ENCODE data around the gene SLIT2.

SLIT2 gene

DNA sequence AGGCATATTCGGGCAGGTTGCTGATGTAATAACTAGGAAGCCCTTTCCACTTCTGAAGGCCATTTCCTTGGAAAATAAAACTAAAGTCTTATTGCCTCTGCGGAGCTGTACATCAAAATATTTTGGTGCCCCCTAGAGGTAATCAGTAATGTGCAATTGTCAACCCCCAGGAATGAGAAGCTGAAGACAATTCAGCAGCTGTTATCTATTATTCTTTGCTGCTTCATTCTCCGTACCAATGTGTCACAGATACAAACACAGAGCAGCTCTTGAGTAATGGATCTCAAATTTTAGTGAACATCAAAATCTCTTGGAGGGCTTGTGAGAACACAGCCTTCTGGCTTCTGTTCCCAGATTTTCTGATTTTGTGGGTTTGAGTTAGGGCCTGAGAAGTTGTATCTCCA, 3.5 kb upstream of the SLIT2 start:
- no peaks in the 10 kb centered on the region for H3K79me2 ChIP-seq (ENCODE audit: insufficient read depth, low read length)
- no peaks in the 10 kb centered on the region for H3F3A ChIP-seq (ENCODE audit: low read depth)
- H3K9me3 ChIP-seq (ENCODE audit: insufficient read depth, low read depth, low read length): no peaks in the 10 kb centered on the region
- H3K36me3 ChIP-seq (ENCODE audit: insufficient read depth, low read length): no peaks in the 10 kb centered on the region
- TF ChIP-seq, protein P1, sequence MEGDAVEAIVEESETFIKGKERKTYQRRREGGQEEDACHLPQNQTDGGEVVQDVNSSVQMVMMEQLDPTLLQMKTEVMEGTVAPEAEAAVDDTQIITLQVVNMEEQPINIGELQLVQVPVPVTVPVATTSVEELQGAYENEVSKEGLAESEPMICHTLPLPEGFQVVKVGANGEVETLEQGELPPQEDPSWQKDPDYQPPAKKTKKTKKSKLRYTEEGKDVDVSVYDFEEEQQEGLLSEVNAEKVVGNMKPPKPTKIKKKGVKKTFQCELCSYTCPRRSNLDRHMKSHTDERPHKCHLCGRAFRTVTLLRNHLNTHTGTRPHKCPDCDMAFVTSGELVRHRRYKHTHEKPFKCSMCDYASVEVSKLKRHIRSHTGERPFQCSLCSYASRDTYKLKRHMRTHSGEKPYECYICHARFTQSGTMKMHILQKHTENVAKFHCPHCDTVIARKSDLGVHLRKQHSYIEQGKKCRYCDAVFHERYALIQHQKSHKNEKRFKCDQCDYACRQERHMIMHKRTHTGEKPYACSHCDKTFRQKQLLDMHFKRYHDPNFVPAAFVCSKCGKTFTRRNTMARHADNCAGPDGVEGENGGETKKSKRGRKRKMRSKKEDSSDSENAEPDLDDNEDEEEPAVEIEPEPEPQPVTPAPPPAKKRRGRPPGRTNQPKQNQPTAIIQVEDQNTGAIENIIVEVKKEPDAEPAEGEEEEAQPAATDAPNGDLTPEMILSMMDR (conservative IDR thresholded peaks at IDR 0.05; ENCODE audit: low read length): peak; percentile 69
- TF ChIP-seq EZH2phosphoT487 (IDR thresholded peaks at IDR 0.05; ENCODE audit: borderline replicate concordance): no peak
- no peak overlapping the region for H3K4me2 ChIP-seq (ENCODE audit: low read depth, low read length, poor library complexity, severe bottlenecking)
- no peaks in the 10 kb centered on the region for H3K27me3 ChIP-seq (ENCODE audit: insufficient read depth, low read length, poor library complexity, severe bottlenecking)
- H4K20me1 ChIP-seq (ENCODE audit: insufficient read depth, low read length, poor library complexity, severe bottlenecking): no peaks in the 10 kb centered on the region
- no peak overlapping the region for H3K9ac ChIP-seq (ENCODE audit: low read depth, low read length, poor library complexity, severe bottlenecking)
- no peaks in the 10 kb centered on the region for H3K4me1 ChIP-seq (ENCODE audit: insufficient read depth, low read length, poor library complexity, severe bottlenecking)
- no peak overlapping the region for H3K4me3 ChIP-seq (ENCODE audit: low read length, poor library complexity, severe bottlenecking)
- H3K9me2 ChIP-seq (replicated peaks; ENCODE audit: low read depth, low read length): no peaks in the 10 kb centered on the region
- no peak overlapping the region for H2AFZ ChIP-seq (ENCODE audit: low read length)

DNA sequence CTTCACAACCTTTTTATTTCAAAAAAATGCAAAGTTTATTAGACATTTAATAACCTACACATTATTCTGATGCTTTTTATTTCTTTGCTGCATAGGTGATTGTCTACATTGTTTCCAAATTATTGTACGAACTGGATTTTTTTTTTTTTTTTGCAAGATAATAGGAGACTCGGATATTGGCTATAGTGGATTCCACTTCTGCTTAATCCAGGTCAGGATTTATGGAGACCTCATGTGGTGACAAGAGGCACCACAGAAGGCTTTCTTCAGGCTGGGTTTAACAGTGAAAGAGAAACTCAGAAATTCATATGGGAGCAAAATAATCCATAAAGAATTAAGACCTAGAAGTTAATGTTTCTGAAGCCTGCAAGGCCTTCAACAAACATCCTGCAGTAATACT, 2.4 kb upstream of the SLIT2 start:
- no peaks in the 10 kb centered on the region for H3K9me2 ChIP-seq (replicated peaks; ENCODE audit: low read depth, low read length)
- H3F3A ChIP-seq (ENCODE audit: low read depth): no peaks in the 10 kb centered on the region
- H3K4me2 ChIP-seq (ENCODE audit: low read depth, low read length, poor library complexity, severe bottlenecking): no peak overlapping the region
- H3K36me3 ChIP-seq (ENCODE audit: insufficient read depth, low read length): no peaks in the 10 kb centered on the region
- H3K9me3 ChIP-seq (ENCODE audit: insufficient read depth, low read depth, low read length): no peaks in the 10 kb centered on the region
- H4K20me1 ChIP-seq (ENCODE audit: insufficient read depth, low read length, poor library complexity, severe bottlenecking): no peaks in the 10 kb centered on the region
- no peaks in the 10 kb centered on the region for H3K4me1 ChIP-seq (ENCODE audit: insufficient read depth, low read length, poor library complexity, severe bottlenecking)
- no peaks in the 10 kb centered on the region for H3K79me2 ChIP-seq (ENCODE audit: insufficient read depth, low read length)
- H2AFZ ChIP-seq (ENCODE audit: low read length): no peak overlapping the region
- H3K4me3 ChIP-seq (ENCODE audit: low read length, poor library complexity, severe bottlenecking): no peak overlapping the region
- no peak overlapping the region for H3K9ac ChIP-seq (ENCODE audit: low read depth, low read length, poor library complexity, severe bottlenecking)
- TF ChIP-seq, protein P1 (conservative IDR thresholded peaks at IDR 0.05; ENCODE audit: low read length): 0 out of 2 replicates have a peak, but pooled peaks have one; percentile 20
- TF ChIP-seq EZH2phosphoT487 (IDR thresholded peaks at IDR 0.05; ENCODE audit: borderline replicate concordance): no peak
- H3K27me3 ChIP-seq (ENCODE audit: insufficient read depth, low read length, poor library complexity, severe bottlenecking): no peaks in the 10 kb centered on the region

DNA sequence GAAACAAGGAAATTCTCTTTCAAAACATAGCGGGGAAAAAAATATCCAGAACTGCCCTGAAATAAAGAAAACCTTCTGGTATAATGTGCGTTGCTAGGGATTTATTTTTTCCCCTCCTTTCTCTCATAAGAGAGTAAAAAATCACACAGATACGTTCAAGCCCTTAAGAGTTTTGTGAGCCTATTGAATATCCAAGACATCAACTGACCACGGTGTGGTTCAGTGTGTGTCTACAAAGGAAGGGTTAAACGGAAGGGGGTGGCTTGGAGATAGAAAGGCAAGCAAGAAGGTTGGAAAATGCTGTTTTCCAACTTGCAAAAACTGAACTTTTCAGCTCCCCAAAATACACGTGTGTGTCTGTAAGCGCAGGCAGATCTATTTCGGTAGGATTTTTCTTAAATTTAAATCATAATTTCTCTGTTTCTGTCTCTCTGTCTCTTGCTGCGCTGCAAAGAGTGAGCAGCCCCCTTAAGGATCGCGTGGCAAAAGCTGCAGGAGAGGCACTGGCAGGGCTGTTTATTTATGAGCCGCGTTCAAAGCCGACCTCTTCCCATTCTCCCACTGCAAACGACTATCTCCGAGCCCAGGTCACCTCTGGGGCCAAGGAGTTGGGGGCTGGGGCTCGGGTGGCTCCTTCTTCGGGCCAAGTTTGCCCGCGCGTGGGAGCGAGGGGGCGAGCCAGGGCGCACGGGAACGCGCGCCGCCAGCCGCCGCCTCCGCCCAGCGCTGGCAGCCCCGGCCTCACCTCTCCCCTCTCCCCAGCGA, 492 bp upstream of the SLIT2 start:
- Histone ChIP-seq H3K36me3 (ENCODE audit: insufficient read depth, low read length) (no peaks in the 10 kb centered on the region), H3K9me3 (ENCODE audit: insufficient read depth, low read depth, low read length) (no peaks in the 10 kb centered on the region), H3F3A (ENCODE audit: low read depth) (no peaks in the 10 kb centered on the region), H3K4me1 (ENCODE audit: insufficient read depth, low read length, poor library complexity, severe bottlenecking) (no peaks in the 10 kb centered on the region), H2AFZ (ENCODE audit: low read length) (no peak overlapping the region), H3K9ac (ENCODE audit: low read depth, low read length, poor library complexity, severe bottlenecking) (no peak overlapping the region), H3K9me2 (replicated peaks; ENCODE audit: low read depth, low read length) (no peaks in the 10 kb centered on the region), H3K79me2 (ENCODE audit: insufficient read depth, low read length) (no peaks in the 10 kb centered on the region), H3K4me3 (ENCODE audit: low read length, poor library complexity, severe bottlenecking) (no peak overlapping the region), H3K4me2 (ENCODE audit: low read depth, low read length, poor library complexity, severe bottlenecking) (no peak overlapping the region), H3K27me3 (ENCODE audit: insufficient read depth, low read length, poor library complexity, severe bottlenecking) (no peaks in the 10 kb centered on the region), H4K20me1 (ENCODE audit: insufficient read depth, low read length, poor library complexity, severe bottlenecking) (no peaks in the 10 kb centered on the region)
- TF ChIP-seq, protein P1 (conservative IDR thresholded peaks at IDR 0.05; ENCODE audit: low read length): no peak
- TF ChIP-seq EZH2phosphoT487 (IDR thresholded peaks at IDR 0.05; ENCODE audit: borderline replicate concordance): no peak

All from Loucy (cell line).